ENCODE data around the gene SPTBN2. TPM values are rescaled to one million over a fixed set of nuclear protein-coding genes. Genes with fewer than 3 reads are reported as not detected.

SPTBN2 gene
- total and polyA plus RNA-seq, 2 donors (not counting 3 experiments of a cell fraction or from before 2014, with no cell fraction given), result 3.8 to 19.8 TPM

DNA sequence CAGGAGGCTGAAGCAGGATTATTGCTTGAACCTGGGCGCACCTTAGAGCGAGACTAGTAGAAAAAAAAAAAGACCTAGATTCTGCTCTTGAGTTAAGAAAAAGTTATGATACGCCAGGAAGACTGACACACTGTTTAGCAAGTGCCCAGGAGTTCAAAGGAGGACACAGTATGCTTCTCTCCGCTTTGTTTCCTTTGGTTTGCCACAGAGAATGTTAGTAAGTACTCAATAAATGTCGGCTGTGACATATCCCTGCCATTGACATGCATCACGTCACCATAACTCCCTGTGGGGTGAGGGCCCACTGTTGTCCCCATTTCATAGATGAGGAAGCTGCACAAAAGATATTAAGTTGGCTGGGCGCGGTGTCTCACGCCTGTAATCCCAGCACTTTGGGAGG lies 7.1 kb downstream of the SPTBN2 start:
- Histone ChIP-seq H3K27me3 (ENCODE audit: control insufficient read depth in 2 of 2, insufficient read depth in 2 of 2, low read length in 2 of 2) (peaks cover 0 to 3% of the 10 kb centered on the region in 2 experiments), H3K4me1 (ENCODE audit: control insufficient read depth, extremely low read depth, insufficient read depth, low read length) (no peaks in the 10 kb centered on the region), H3K27ac (ENCODE audit: insufficient read depth, low read depth, low read length) (no peak overlapping the region), H3K4me2 (ENCODE audit: insufficient read depth, low read length) (no peak overlapping the region), H4K20me1 (replicated peaks; ENCODE audit: control insufficient read depth, extremely low read depth, insufficient read depth, low read length) (no peaks in the 10 kb centered on the region), H3K9me1 (replicated peaks; ENCODE audit: control insufficient read depth, extremely low read depth, insufficient read depth, low read length) (no peaks in the 10 kb centered on the region), H2AFZ (ENCODE audit: low read depth, low read length) (no peak overlapping the region), H3K4me3 (replicated peaks in 1 of 3; ENCODE audit: insufficient read depth in 1 of 3, low read depth in 1 of 3, low read length in 3 of 3) (no peak overlapping the region), H3K9me3 (replicated peaks; ENCODE audit: control insufficient read depth, insufficient read depth, low read length) (no peaks in the 10 kb centered on the region), H3K79me2 (ENCODE audit: control insufficient read depth, insufficient read depth, low read length) (no peaks in the 10 kb centered on the region), H3K9ac (replicated peaks; ENCODE audit: extremely low read depth, insufficient read depth, low read length) (no peak overlapping the region), H3K36me3 (ENCODE audit: control insufficient read depth in 2 of 2, extremely low read depth in 1 of 2, insufficient read depth in 2 of 2, low read length in 2 of 2) (no peaks in the 10 kb centered on the region)
- TF ChIP-seq JUN (IDR thresholded peaks at IDR 0.05; ENCODE audit: borderline replicate concordance, insufficient read depth, insufficient read length, low read depth) (no peak), POLR2A (IDR thresholded peaks at IDR 0.05; ENCODE audit: low read depth, low read length) (no peak), GATA2 (IDR thresholded peaks at IDR 0.05; ENCODE audit: insufficient read depth, insufficient read length, low read depth, low read length) (no peak), POLR2AphosphoS5 (IDR thresholded peaks at IDR 0.05; ENCODE audit: insufficient read depth, low read depth, low read length) (no peak), MAX (IDR thresholded peaks at IDR 0.05; ENCODE audit: insufficient read depth, insufficient read length) (no peak), EZH2 (IDR thresholded peaks at IDR 0.05; ENCODE audit: borderline replicate concordance, low read depth, low read length, severe bottlenecking) (no peak), FOS (IDR thresholded peaks at IDR 0.05; ENCODE audit: borderline replicate concordance, insufficient read depth, low read length) (no peak), MYC (IDR thresholded peaks at IDR 0.05; ENCODE audit: low read depth, low read length) (no peak)
- TF ChIP-seq, protein P1, sequence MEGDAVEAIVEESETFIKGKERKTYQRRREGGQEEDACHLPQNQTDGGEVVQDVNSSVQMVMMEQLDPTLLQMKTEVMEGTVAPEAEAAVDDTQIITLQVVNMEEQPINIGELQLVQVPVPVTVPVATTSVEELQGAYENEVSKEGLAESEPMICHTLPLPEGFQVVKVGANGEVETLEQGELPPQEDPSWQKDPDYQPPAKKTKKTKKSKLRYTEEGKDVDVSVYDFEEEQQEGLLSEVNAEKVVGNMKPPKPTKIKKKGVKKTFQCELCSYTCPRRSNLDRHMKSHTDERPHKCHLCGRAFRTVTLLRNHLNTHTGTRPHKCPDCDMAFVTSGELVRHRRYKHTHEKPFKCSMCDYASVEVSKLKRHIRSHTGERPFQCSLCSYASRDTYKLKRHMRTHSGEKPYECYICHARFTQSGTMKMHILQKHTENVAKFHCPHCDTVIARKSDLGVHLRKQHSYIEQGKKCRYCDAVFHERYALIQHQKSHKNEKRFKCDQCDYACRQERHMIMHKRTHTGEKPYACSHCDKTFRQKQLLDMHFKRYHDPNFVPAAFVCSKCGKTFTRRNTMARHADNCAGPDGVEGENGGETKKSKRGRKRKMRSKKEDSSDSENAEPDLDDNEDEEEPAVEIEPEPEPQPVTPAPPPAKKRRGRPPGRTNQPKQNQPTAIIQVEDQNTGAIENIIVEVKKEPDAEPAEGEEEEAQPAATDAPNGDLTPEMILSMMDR (IDR thresholded peaks at IDR 0.05; ENCODE audit: extremely low read depth in 1 of 2, insufficient read depth in 1 of 2, low read depth in 1 of 2, low read length in 2 of 2), result no peak
- no TSS peak for BruUV-seq (replicated peaks)
- intact Hi-C loops (cut with micrococcal nuclease), result no loop called here
- ChIA-PET POLR2A (no interaction called here), CTCF (no interaction called here)
- dilution Hi-C loops (cut with MboI; ENCODE audit: extremely low pct_ligation_motif_present, low sequenced_read_pairs), result no loop called here
- DNase-seq (ENCODE audit: low read depth, low spot score) (no peak), FAIRE-seq (no peak)

All from endothelial cell of umbilical vein (primary cell).